Retinal pigment epithelial cell (primary cell): Measurements from ENCODE around the gene PATE3.

Source experiments
- DNase-seq: peaks from one replicate; pipeline ENCODE4 v3.0.0-alpha.2; 2010; ENCODE audit warnings: low read depth
- H3K4me3 ChIP-seq: 2 replicates; pipeline ENCODE4 v1.5.1; 2011; ENCODE audit warnings: mild to moderate bottlenecking, low read length, control low read depth, moderate library complexity
- CTCF ChIP-seq: conservative IDR thresholded peaks from 2 replicates; pipeline ENCODE4 v1.5.1; 2011; ENCODE audit warnings: low read depth, low read length, control low read depth, inconsistent platforms

Gene PATE3

GRCh38 chr11:125833016-125833415 is 45.1 kb downstream of the PATE3 start, which contains the start of gene PATE4:
TSS of gene PATE4 (plus strand) at chr11:125833316. CDS start at chr11:125833360, 44 bp downstream.
- H3K4me3 ChIP-seq, result no peak within 1 kb of the TSS
- DNase-seq, result no peak
- TF ChIP-seq CTCF, result no peak

- no peak overlapping the region for H3K4me3 ChIP-seq
- DNase-seq, result no peak
- TF ChIP-seq CTCF, result no peak
These were observed 47.8 kb downstream of the PATE3 start for GRCh38 chr11:125835748-125836147.
